GM12864 (cell line): ENCODE measurements around the gene CRYBB1.
A peak's percentile ranks its signal among the peaks of the same experiment; 100 is the strongest.

Source experiments
- DNase-seq: peaks from one replicate; pipeline ENCODE4 v3.0.0-alpha.2; 2011; ENCODE audit warnings: low read depth
- H3K4me3 ChIP-seq: 2 replicates; pipeline ENCODE4 v1.5.1; 2011; ENCODE audit warnings: mild to moderate bottlenecking, low read depth, low read length, control low read depth
- CTCF ChIP-seq: IDR thresholded peaks from 2 replicates; pipeline ENCODE4 v1.5.1; 2011; ENCODE audit warnings: low read depth, mild to moderate bottlenecking, moderate library complexity, low read length, control low read depth, inconsistent platforms; ENCODE audit errors: missing control alignments

The CRYBB1 gene

GRCh38 chr22:26581026-26581425, 36.8 kb downstream of the CRYBB1 start:
- no peak for TF ChIP-seq CTCF
- no peak for DNase-seq
- H3K4me3 ChIP-seq, result no peak overlapping the region

GRCh38 chr22:26580240-26580962, 37.4 kb downstream of the CRYBB1 start:
- no peak for DNase-seq
- no peak overlapping the region for H3K4me3 ChIP-seq

DNA sequence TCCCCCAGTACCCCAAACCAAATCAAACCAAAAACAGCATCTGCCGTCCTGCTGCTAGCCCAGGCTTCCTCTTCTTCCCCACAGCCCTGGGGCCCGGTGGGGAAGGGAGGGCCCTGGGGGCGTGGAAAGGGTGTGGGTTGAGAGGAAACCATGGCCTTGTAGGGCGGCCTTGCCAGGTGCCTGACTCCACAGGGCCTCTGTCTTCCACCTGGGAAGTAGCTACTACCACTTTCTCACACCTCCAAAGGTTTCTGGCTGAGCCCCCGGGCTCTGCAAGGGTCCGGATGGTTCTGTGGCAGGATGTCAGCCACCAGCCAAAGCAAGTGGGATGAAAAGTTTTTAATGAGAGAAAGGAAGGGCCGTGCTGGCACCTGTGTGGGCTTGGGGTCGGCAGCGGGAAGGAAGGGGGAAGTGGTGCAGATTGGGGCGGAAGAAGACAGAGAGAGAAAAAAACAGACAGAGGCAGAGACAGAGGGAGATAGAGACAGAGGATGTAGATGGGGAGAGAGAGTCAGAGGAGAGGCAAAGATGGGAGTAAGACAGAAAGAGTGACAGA, 38.4 kb downstream of the CRYBB1 start:
- H3K4me3 ChIP-seq, result peak overlapping the region; percentile 10; the same call in 1 of the 2 replicates
- no peak for TF ChIP-seq CTCF
- peak; percentile 41 for DNase-seq

More at GRCh38 chr22:26580240-26580962, 37.4 kb downstream of the CRYBB1 start:
- TF ChIP-seq CTCF, result no peak

DNA sequence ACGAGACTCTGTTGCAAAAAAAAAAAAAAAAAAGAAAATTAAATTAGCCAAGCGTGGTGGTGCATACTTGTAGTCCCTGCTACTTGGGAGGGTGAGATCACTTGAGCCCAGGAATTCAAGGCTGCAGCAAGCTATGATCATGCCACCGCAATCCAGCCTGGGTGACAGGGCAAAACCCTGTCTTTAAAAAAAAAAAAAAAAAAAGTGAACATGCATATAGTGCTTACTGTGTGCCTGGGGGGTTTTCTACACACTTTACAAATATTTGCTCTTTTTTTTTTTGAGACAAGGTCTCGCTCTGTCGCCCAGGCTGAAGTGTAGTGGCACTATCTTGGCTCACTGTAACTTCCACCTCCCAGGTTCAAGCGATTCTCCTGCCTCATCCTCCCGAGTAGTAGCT, 40.7 kb downstream of the CRYBB1 start:
- DNase-seq, result no peak
- H3K4me3 ChIP-seq, result no peak overlapping the region
- TF ChIP-seq CTCF, result no peak

- no peak for TF ChIP-seq CTCF
- H3K4me3 ChIP-seq, result no peak overlapping the region
- DNase-seq, result no peak
Measured at GRCh38 chr22:26576026-26576680, 41.7 kb downstream of the CRYBB1 start.

- no peak for DNase-seq
- TF ChIP-seq CTCF, result no peak
- no peak overlapping the region for H3K4me3 ChIP-seq
Measured at GRCh38 chr22:26574001-26574723, 43.7 kb downstream of the CRYBB1 start.
